Measurements from ENCODE around the gene PI16. TPM values are rescaled to one million over a fixed set of nuclear protein-coding genes. Genes with fewer than 3 reads are reported as not detected.

PI16 gene
- total and polyA plus RNA-seq, 3 experiments from 2014 or later = 0.20 to 13.6 (median 0.37) TPM

GRCh38 chr6:36959555-36960250, 5.2 kb downstream of the PI16 start:
- Mint-ChIP-seq H3K4me3 (no peak overlapping the region), H3K36me3 (no peaks in the 10 kb centered on the region), H3K27me3 (no peaks in the 10 kb centered on the region), H3K9me3 (no peaks in the 10 kb centered on the region), H3K27ac (peak overlapping the region in 4 of 8 donors; percentile 38 to 81 (median 48)), H3K4me1 (peaks cover 46 to 72% (median 65%) of the 10 kb centered on the region in 3 donors)
- Histone ChIP-seq H3K36me3 (ENCODE audit: insufficient read depth, low read length) (no peaks in the 10 kb centered on the region), H3K27me3 (ENCODE audit: insufficient read depth, low read length, poor library complexity, severe bottlenecking) (no peaks in the 10 kb centered on the region), H3K27ac (ENCODE audit: low read depth, low read length) (no peak overlapping the region), H3K9me3 (ENCODE audit: low read length) (no peaks in the 10 kb centered on the region), H3K4me3 (ENCODE audit: low read length) (no peak overlapping the region), H3K4me1 (ENCODE audit: insufficient read depth, low read length) (peaks cover 44% of the 10 kb centered on the region)
- DNase-seq = no peak
- ChIA-PET CTCF (no interaction called here), POLR2A (no interaction called here)

- no peak for DNase-seq
- Histone ChIP-seq H3K27ac (ENCODE audit: low read depth, low read length) (no peak overlapping the region), H3K36me3 (ENCODE audit: insufficient read depth, low read length) (no peaks in the 10 kb centered on the region), H3K27me3 (ENCODE audit: insufficient read depth, low read length, poor library complexity, severe bottlenecking) (no peaks in the 10 kb centered on the region), H3K4me1 (ENCODE audit: insufficient read depth, low read length) (peaks cover 34% of the 10 kb centered on the region), H3K4me3 (ENCODE audit: low read length) (no peak overlapping the region), H3K9me3 (ENCODE audit: low read length) (no peaks in the 10 kb centered on the region)
- Mint-ChIP-seq H3K9me3 (no peaks in the 10 kb centered on the region), H3K4me3 (peak overlapping the region in 1 of 7 donors; percentile 52), H3K36me3 (peaks cover 0 to 5% (median 0%) of the 10 kb centered on the region in 3 donors), H3K4me1 (peaks cover 34 to 66% (median 57%) of the 10 kb centered on the region in 3 donors), H3K27ac (peak overlapping the region in 5 of 8 donors; percentile 37 to 96 (median 61)), H3K27me3 (no peaks in the 10 kb centered on the region)
- ChIA-PET CTCF (no interaction called here), POLR2A (interaction anchor here (0.6 kb wide), 1 partner anchor 389 kb away, joined by 3 read pairs; no protein-coding TSS in a partner anchor)
These were observed 7.2 kb downstream of the PI16 start for GRCh38 chr6:36961441-36962435.

DNA sequence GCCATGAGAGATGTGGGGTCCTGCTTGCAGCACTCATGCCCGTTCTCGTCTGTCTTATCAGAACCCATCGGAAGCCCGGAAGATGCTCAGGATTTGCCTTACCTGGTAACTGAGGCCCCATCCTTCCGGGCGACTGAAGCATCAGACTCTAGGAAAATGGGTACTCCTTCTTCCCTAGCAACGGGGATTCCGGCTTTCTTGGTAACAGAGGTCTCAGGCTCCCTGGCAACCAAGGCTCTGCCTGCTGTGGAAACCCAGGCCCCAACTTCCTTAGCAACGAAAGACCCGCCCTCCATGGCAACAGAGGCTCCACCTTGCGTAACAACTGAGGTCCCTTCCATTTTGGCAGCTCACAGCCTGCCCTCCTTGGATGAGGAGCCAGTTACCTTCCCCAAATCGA, 8.3 kb downstream of the PI16 start:
- Mint-ChIP-seq H3K27ac (peak overlapping the region; percentile 2 to 96 (median 82)), H3K36me3 (peaks cover 0 to 16% (median 3%) of the 10 kb centered on the region in 3 donors), H3K4me1 (peaks cover 32 to 60% (median 48%) of the 10 kb centered on the region in 3 donors), H3K27me3 (no peaks in the 10 kb centered on the region), H3K4me3 (peak overlapping the region; percentile 0 to 80 (median 48)), H3K9me3 (no peaks in the 10 kb centered on the region)
- H3K36me3 ChIP-seq (ENCODE audit: insufficient read depth, low read length) = peaks cover 6% of the 10 kb centered on the region
- H3K27me3 ChIP-seq (ENCODE audit: insufficient read depth, low read length, poor library complexity, severe bottlenecking) = no peaks in the 10 kb centered on the region
- H3K9me3 ChIP-seq (ENCODE audit: low read length) = no peaks in the 10 kb centered on the region
- no peak overlapping the region for H3K4me3 ChIP-seq (ENCODE audit: low read length)
- peak in 4 of 5 donors; percentile 48 to 83 (median 64) for DNase-seq
- ChIA-PET CTCF (interaction anchor here (1.5 kb wide), 1 partner anchor 8 kb away, joined by 3 read pairs; the partner anchor contains the start of gene PI16), POLR2A (interaction anchor here (0.6 kb wide), 1 partner anchor 23 kb away, joined by 4 read pairs; the partner anchor contains the start of gene MTCH1)
- H3K27ac ChIP-seq (ENCODE audit: low read depth, low read length) = no peak overlapping the region
- H3K4me1 ChIP-seq (ENCODE audit: insufficient read depth, low read length) = peaks cover 34% of the 10 kb centered on the region

GRCh38 chr6:36963451-36964290, 9.1 kb downstream of the PI16 start:
- Histone ChIP-seq H3K9me3 (ENCODE audit: low read length) (no peaks in the 10 kb centered on the region), H3K36me3 (ENCODE audit: insufficient read depth, low read length) (peaks cover 12% of the 10 kb centered on the region), H3K27me3 (ENCODE audit: insufficient read depth, low read length, poor library complexity, severe bottlenecking) (no peaks in the 10 kb centered on the region), H3K4me1 (ENCODE audit: insufficient read depth, low read length) (peaks cover 34% of the 10 kb centered on the region), H3K27ac (ENCODE audit: low read depth, low read length) (no peak overlapping the region), H3K4me3 (ENCODE audit: low read length) (no peak overlapping the region)
- Mint-ChIP-seq H3K4me1 (peaks cover 32 to 60% (median 48%) of the 10 kb centered on the region in 3 donors), H3K27me3 (no peaks in the 10 kb centered on the region), H3K36me3 (peaks cover 0 to 24% (median 5%) of the 10 kb centered on the region in 3 donors), H3K4me3 (peak overlapping the region in 6 of 7 donors; percentile 0 to 80 (median 49)), H3K27ac (peak overlapping the region; percentile 25 to 96 (median 81)), H3K9me3 (no peaks in the 10 kb centered on the region)
- CTCF ChIA-PET = interaction anchor here (1.2 to 1.7 kb wide), 3 partner anchors 9 to 78 kb away, joined by 3 to 5 read pairs (median 3); partner anchors contain the start of genes C6orf89 and PI16
- no peak for DNase-seq
- POLR2A ChIA-PET = interaction anchor here (0.6 kb wide), 1 partner anchor 23 kb away, joined by 4 read pairs; the partner anchor contains the start of gene MTCH1

DNA sequence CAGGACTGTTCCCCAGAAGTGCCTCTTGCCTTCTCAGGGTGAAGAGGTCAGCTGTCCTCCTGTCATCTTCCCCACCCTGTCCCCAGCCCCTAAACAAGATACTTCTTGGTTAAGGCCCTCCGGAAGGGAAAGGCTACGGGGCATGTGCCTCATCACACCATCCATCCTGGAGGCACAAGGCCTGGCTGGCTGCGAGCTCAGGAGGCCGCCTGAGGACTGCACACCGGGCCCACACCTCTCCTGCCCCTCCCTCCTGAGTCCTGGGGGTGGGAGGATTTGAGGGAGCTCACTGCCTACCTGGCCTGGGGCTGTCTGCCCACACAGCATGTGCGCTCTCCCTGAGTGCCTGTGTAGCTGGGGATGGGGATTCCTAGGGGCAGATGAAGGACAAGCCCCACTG, 9.8 kb downstream of the PI16 start:
- no peaks in the 10 kb centered on the region for H3K9me3 Mint-ChIP-seq
- POLR2A ChIA-PET = no interaction called here
- no peaks in the 10 kb centered on the region for H3K27me3 Mint-ChIP-seq
- Histone ChIP-seq H3K36me3 (ENCODE audit: insufficient read depth, low read length) (peaks cover 15% of the 10 kb centered on the region), H3K27me3 (ENCODE audit: insufficient read depth, low read length, poor library complexity, severe bottlenecking) (no peaks in the 10 kb centered on the region), H3K9me3 (ENCODE audit: low read length) (no peaks in the 10 kb centered on the region), H3K4me3 (ENCODE audit: low read length) (no peak overlapping the region), H3K4me1 (ENCODE audit: insufficient read depth, low read length) (peaks cover 34% of the 10 kb centered on the region), H3K27ac (ENCODE audit: low read depth, low read length) (no peak overlapping the region)
- DNase-seq = no peak
- peaks cover 32 to 60% (median 48%) of the 10 kb centered on the region in 3 donors for H3K4me1 Mint-ChIP-seq
- CTCF ChIA-PET = interaction anchor here (0.8 to 1.7 kb wide), 4 partner anchors 9 to 79 kb away, joined by 3 to 5 read pairs (median 3); partner anchors contain the start of genes C6orf89 and PI16
- H3K27ac Mint-ChIP-seq = peak overlapping the region; percentile 17 to 95 (median 72)
- peak overlapping the region in 2 of 7 donors; percentile 27 to 31 for H3K4me3 Mint-ChIP-seq
- peaks cover 0 to 30% (median 7%) of the 10 kb centered on the region in 3 donors for H3K36me3 Mint-ChIP-seq

- CTCF ChIA-PET = interaction anchor here (0.8 to 1.7 kb wide), 2 partner anchors 9 to 79 kb away, joined by 3 to 5 read pairs; partner anchors contain the start of gene C6orf89
These were observed 10.4 kb downstream of the PI16 start for GRCh38 chr6:36964908-36965307.

GRCh38 chr6:36967301-36967700, 12.8 kb downstream of the PI16 start:
- Mint-ChIP-seq H3K4me1 (peaks cover 25 to 39% (median 31%) of the 10 kb centered on the region in 3 donors), H3K9me3 (no peaks in the 10 kb centered on the region), H3K36me3 (peaks cover 0 to 59% (median 19%) of the 10 kb centered on the region in 3 donors), H3K27me3 (no peaks in the 10 kb centered on the region), H3K4me3 (no peak overlapping the region), H3K27ac (peak overlapping the region in 3 of 8 donors; percentile 29 to 75 (median 41))
- Histone ChIP-seq H3K4me1 (ENCODE audit: insufficient read depth, low read length) (peaks cover 29% of the 10 kb centered on the region), H3K27me3 (ENCODE audit: insufficient read depth, low read length, poor library complexity, severe bottlenecking) (no peaks in the 10 kb centered on the region), H3K27ac (ENCODE audit: low read depth, low read length) (no peak overlapping the region), H3K36me3 (ENCODE audit: insufficient read depth, low read length) (peaks cover 45% of the 10 kb centered on the region), H3K9me3 (ENCODE audit: low read length) (no peaks in the 10 kb centered on the region), H3K4me3 (ENCODE audit: low read length) (no peak overlapping the region)
- POLR2A ChIA-PET = no interaction called here
- CTCF ChIA-PET = interaction anchor here (0.6 to 0.8 kb wide), 2 partner anchors 12 to 747 kb away, joined by 4 read pairs; no protein-coding TSS in a partner anchor
- DNase-seq = no peak

More at GRCh38 chr6:36964908-36965307, 10.4 kb downstream of the PI16 start:
- peaks cover 33% of the 10 kb centered on the region for H3K4me1 ChIP-seq (ENCODE audit: insufficient read depth, low read length)
- H3K27me3 ChIP-seq (ENCODE audit: insufficient read depth, low read length, poor library complexity, severe bottlenecking) = no peaks in the 10 kb centered on the region
- no peak overlapping the region for H3K27ac ChIP-seq (ENCODE audit: low read depth, low read length)
- no peak overlapping the region for H3K4me3 ChIP-seq (ENCODE audit: low read length)
- H3K36me3 ChIP-seq (ENCODE audit: insufficient read depth, low read length) = peaks cover 21% of the 10 kb centered on the region
- Mint-ChIP-seq H3K4me1 (peaks cover 32 to 59% (median 46%) of the 10 kb centered on the region in 3 donors), H3K36me3 (peaks cover 0 to 36% (median 10%) of the 10 kb centered on the region in 3 donors), H3K27ac (peak overlapping the region in 7 of 8 donors; percentile 39 to 95 (median 70)), H3K4me3 (peak overlapping the region in 2 of 7 donors; percentile 27 to 31), H3K9me3 (no peaks in the 10 kb centered on the region), H3K27me3 (no peaks in the 10 kb centered on the region)
- H3K9me3 ChIP-seq (ENCODE audit: low read length) = no peaks in the 10 kb centered on the region
- no peak for DNase-seq
- POLR2A ChIA-PET = interaction anchor here (0.6 kb wide), 1 partner anchor 31 kb away, joined by 3 read pairs; no protein-coding TSS in a partner anchor

Data from CD8-positive, alpha-beta memory T cell (primary cell).